AG04450 (cell line): ENCODE measurements around the gene MASP2. TPM values are rescaled to one million over a fixed set of nuclear protein-coding genes. Genes with fewer than 3 reads are reported as not detected.
A peak's percentile ranks its signal among the peaks of the same experiment; 100 is the strongest.
"Not testable (repeated sequence)": the region's sequence is repeated elsewhere in the genome, so short reads cannot be mapped to it uniquely, and the experiment has no call there.

Experiments
- CTCF ChIA-PET: fragments of 300-600, 350-600 bp; formaldehyde crosslinking; extraction: SDS; loops from one replicate; lab custom pipeline; 2022; ENCODE audit warnings: antibody characterized with exemption, inconsistent platforms; lab: Charles Lee
- POLR2A ChIA-PET: fragments of 350-600 bp; formaldehyde crosslinking; extraction: SDS; loops from one replicate; lab custom pipeline; 2021; ENCODE audit warnings: antibody characterized with exemption, inconsistent platforms; lab: Yijun Ruan, JAX
- DNase-seq: peaks from one replicate; pipeline ENCODE4 v3.0.0-alpha.2; 2011; ENCODE audit warnings: low read depth, low spot score
- H3K27ac ChIP-seq: one replicate; pipeline ENCODE4 v1.5.1; 2012; ENCODE audit warnings: low read depth, low read length, control low read depth
- H3K27me3 ChIP-seq: one replicate; pipeline ENCODE4 v1.6.0; 2012; ENCODE audit warnings: low read length; ENCODE audit not compliant: control insufficient read depth, insufficient read depth
- H3K4me3 ChIP-seq: 2 replicates; pipeline ENCODE4 v1.5.1; 2011; ENCODE audit warnings: mild to moderate bottlenecking, low read depth, low read length, control low read depth
- H3K9me3 ChIP-seq: 2 replicates; pipeline ENCODE4 v1.5.1; 2012; ENCODE audit warnings: low read length; ENCODE audit not compliant: control insufficient read depth, insufficient read depth
- CTCF ChIP-seq: IDR thresholded peaks from 2 replicates; pipeline ENCODE4 v1.5.1; 2011; ENCODE audit warnings: low read depth, low read length, control low read depth, inconsistent platforms
- polyA plus RNA-seq: library from polyadenylated mRNA; depleted of rRNA; stranded (reverse); fragments of >200 nt; gene quantifications from 2 replicates; pipeline ENCODE4 v1.2.3, GENCODE V29; 2011

MASP2 gene
- polyA plus RNA-seq, 1 experiment: not detected

- no peak overlapping the region for H3K4me3 ChIP-seq
- no peaks in the 10 kb centered on the region for H3K27me3 ChIP-seq
- ChIA-PET POLR2A (no interaction called here), CTCF (interaction anchor here (2.7 kb wide), 1 partner anchor 13 kb away, joined by 21 read pairs; no protein-coding TSS in a partner anchor)
- no peak for DNase-seq
- H3K27ac ChIP-seq: no peak overlapping the region
- no peaks in the 10 kb centered on the region for H3K9me3 ChIP-seq
- no peak for TF ChIP-seq CTCF
Observed at GRCh38 chr1:11024154-11024873, 22.7 kb downstream of the MASP2 start.

- CTCF ChIA-PET: interaction anchor here (2.2 to 2.7 kb wide), 2 partner anchors 14 kb away, joined by 19 to 21 read pairs; no protein-coding TSS in a partner anchor
- no peaks in the 10 kb centered on the region for H3K27me3 ChIP-seq
- H3K4me3 ChIP-seq: no peak overlapping the region
- no peaks in the 10 kb centered on the region for H3K9me3 ChIP-seq
- POLR2A ChIA-PET: no interaction called here
- no peak for DNase-seq
- TF ChIP-seq CTCF: no peak
- H3K27ac ChIP-seq: no peak overlapping the region
Observed at GRCh38 chr1:11023201-11023600, 23.8 kb downstream of the MASP2 start.

GRCh38 chr1:11019971-11020370 lies 27.1 kb downstream of the MASP2 start:
- H3K27ac ChIP-seq: no peak overlapping the region
- H3K9me3 ChIP-seq: no peaks in the 10 kb centered on the region
- no peaks in the 10 kb centered on the region for H3K27me3 ChIP-seq
- ChIA-PET CTCF (interaction anchor here (0.7 kb wide), 1 partner anchor 17 kb away, joined by 3 read pairs; no protein-coding TSS in a partner anchor), POLR2A (no interaction called here)
- no peak for DNase-seq
- H3K4me3 ChIP-seq: no peak overlapping the region
- no peak for TF ChIP-seq CTCF

GRCh38 chr1:11019358-11019757 lies 27.7 kb downstream of the MASP2 start:
- DNase-seq, POLR2A ChIA-PET, CTCF ChIA-PET, H3K4me3 ChIP-seq, H3K27me3 ChIP-seq, H3K27ac ChIP-seq, H3K9me3 ChIP-seq: not testable (repeated sequence)

GRCh38 chr1:11013160-11013531 lies 33.9 kb downstream of the MASP2 start:
- Histone ChIP-seq H3K27me3 (no peaks in the 10 kb centered on the region), H3K9me3 (no peaks in the 10 kb centered on the region), H3K4me3 (peak overlapping the region; percentile 91), H3K27ac (no peak overlapping the region)
- ChIA-PET CTCF (interaction anchor here (0.6 to 2.1 kb wide), 3 partner anchors 24 to 519 kb away, joined by 3 to 9 read pairs (median 3); no protein-coding TSS in a partner anchor), POLR2A (interaction anchor here (0.6 to 1.7 kb wide), 6 partner anchors 8 to 249 kb away, joined by 3 to 12 read pairs (median 5); partner anchors contain the start of gene MTOR)
- TF ChIP-seq CTCF: no peak
- DNase-seq: no peak
